GM13976 (cell line): ENCODE results near the gene BECN2.
"Not testable (repeated sequence)": the region's sequence is repeated elsewhere in the genome, so short reads cannot be mapped to it uniquely, and the experiment has no call there.

Source experiments
- DNase-seq: peaks from one replicate; pipeline ENCODE4 v3.0.0; 2012; ENCODE audit warnings: low spot score
- CTCF ChIP-seq: IDR thresholded peaks from 2 replicates; pipeline ENCODE4 v1.5.1; 2012; ENCODE audit warnings: borderline replicate concordance, mild to moderate bottlenecking; ENCODE audit not compliant: insufficient read depth; ENCODE audit errors: extremely low read depth, missing control alignments, control extremely low read depth
- in situ Hi-C: fragments of 300-500 bp; cut with MboI; formaldehyde crosslinking; loops from one replicate; pipeline ENCODE4 v1.12.0; 2022; ENCODE audit warnings: low sequenced_read_pairs, mixed read lengths, inconsistent platforms; ENCODE audit not compliant: unreplicated experiment

BECN2 gene

GRCh38 chr1:241976229-241976628, 18.7 kb downstream of the BECN2 start:
- in situ Hi-C loops = no loop called here
- no peak for DNase-seq
- TF ChIP-seq CTCF = no peak

- DNase-seq = no peak
- in situ Hi-C loops = no loop called here
- no peak for TF ChIP-seq CTCF
These were observed 21.5 kb downstream of the BECN2 start for GRCh38 chr1:241979071-241979470.

GRCh38 chr1:241979926-241980325, 22.4 kb downstream of the BECN2 start:
- in situ Hi-C loops = no loop called here
- TF ChIP-seq CTCF = no peak
- no peak for DNase-seq

GRCh38 chr1:241985787-241986186, 28.2 kb downstream of the BECN2 start:
- DNase-seq = peak; percentile 68
- peak; percentile 28 for TF ChIP-seq CTCF
- in situ Hi-C loops = no loop called here

GRCh38 chr1:241988389-241988930, 30.9 kb downstream of the BECN2 start:
- in situ Hi-C loops, DNase-seq: not testable (repeated sequence)

GRCh38 chr1:241990040-241990439, 32.5 kb downstream of the BECN2 start:
- no peak for TF ChIP-seq CTCF
- no peak for DNase-seq
- in situ Hi-C loops = loop anchor here (10.0 kb wide), 2 partner anchors 375 to 465 kb away; no protein-coding TSS in a partner anchor

- in situ Hi-C loops = loop anchor here (10.0 kb wide), 2 partner anchors 378 to 468 kb away; no protein-coding TSS in a partner anchor
- no peak for TF ChIP-seq CTCF
- DNase-seq = no peak
These were observed 35.2 kb downstream of the BECN2 start for GRCh38 chr1:241992734-241993133.
